ENCODE results near the gene GMDS.

DNA sequence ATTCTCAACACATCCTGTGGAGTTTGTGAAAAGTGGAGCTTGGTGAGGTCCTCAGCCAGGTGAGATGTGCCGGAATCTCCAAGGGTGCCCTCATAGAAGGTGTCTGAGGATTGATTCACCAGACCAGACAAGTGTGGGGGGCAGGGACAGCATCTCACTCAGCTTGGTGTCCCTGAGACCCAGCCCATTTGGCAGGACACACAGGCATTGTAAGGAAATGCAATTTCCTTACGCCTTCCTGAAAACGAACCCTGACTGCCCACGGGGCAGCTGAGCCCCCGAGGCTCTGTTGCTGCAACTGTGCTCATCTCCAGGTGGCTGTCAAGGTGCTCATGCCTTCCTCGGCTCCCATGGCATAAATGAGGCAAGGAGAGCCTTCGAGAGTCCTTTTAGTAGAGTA lies 602.3 kb downstream of the GMDS start:
- TF ChIP-seq EZH2 (IDR thresholded peaks at IDR 0.05; ENCODE audit: low read length, missing control alignments), result no peak
- TF ChIP-seq, protein P1, sequence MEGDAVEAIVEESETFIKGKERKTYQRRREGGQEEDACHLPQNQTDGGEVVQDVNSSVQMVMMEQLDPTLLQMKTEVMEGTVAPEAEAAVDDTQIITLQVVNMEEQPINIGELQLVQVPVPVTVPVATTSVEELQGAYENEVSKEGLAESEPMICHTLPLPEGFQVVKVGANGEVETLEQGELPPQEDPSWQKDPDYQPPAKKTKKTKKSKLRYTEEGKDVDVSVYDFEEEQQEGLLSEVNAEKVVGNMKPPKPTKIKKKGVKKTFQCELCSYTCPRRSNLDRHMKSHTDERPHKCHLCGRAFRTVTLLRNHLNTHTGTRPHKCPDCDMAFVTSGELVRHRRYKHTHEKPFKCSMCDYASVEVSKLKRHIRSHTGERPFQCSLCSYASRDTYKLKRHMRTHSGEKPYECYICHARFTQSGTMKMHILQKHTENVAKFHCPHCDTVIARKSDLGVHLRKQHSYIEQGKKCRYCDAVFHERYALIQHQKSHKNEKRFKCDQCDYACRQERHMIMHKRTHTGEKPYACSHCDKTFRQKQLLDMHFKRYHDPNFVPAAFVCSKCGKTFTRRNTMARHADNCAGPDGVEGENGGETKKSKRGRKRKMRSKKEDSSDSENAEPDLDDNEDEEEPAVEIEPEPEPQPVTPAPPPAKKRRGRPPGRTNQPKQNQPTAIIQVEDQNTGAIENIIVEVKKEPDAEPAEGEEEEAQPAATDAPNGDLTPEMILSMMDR (conservative IDR thresholded peaks at IDR 0.05 in 1 of 2, IDR thresholded peaks at IDR 0.05 in 1 of 2; ENCODE audit: low read depth in 1 of 2, low read length in 2 of 2), result no peak

Measured in fibroblast of lung (primary cell).